Ishikawa (cell line): ENCODE measurements around the gene HOXC5.

Experiments
- CEBPB ChIP-seq: IDR thresholded peaks from 2 replicates; pipeline ENCODE4 v1.6.1; 2012
- CREB1 ChIP-seq: IDR thresholded peaks from 2 replicates; pipeline ENCODE4 v1.6.1; 2012; ENCODE audit warnings: low read depth
- EGR1 ChIP-seq: IDR thresholded peaks from 2 replicates; pipeline ENCODE4 v1.6.1; 2012
- EP300 ChIP-seq: IDR thresholded peaks from 2 replicates; pipeline ENCODE4 v1.6.1; 2012; ENCODE audit warnings: borderline replicate concordance
- FOXM1 ChIP-seq: IDR thresholded peaks from 2 replicates; pipeline ENCODE4 v1.6.1; 2012; ENCODE audit warnings: low read depth, borderline replicate concordance
- NFIC ChIP-seq: IDR thresholded peaks from 2 replicates; pipeline ENCODE4 v1.6.1; 2012
- RAD21 ChIP-seq: IDR thresholded peaks from 2 replicates; pipeline ENCODE4 v1.6.1; 2012; ENCODE audit warnings: low read depth
- TAF1 ChIP-seq: IDR thresholded peaks from 2 replicates; pipeline ENCODE4 v1.6.1; 2012; ENCODE audit warnings: low read depth, mild to moderate bottlenecking
- TEAD4 ChIP-seq: IDR thresholded peaks from 2 replicates; pipeline ENCODE4 v1.6.1; 2012
- YY1 ChIP-seq: IDR thresholded peaks from 2 replicates; pipeline ENCODE4 v1.6.1; 2012; ENCODE audit warnings: low read depth
- ZBTB7A ChIP-seq: IDR thresholded peaks from 2 replicates; pipeline ENCODE4 v1.6.1; 2012; ENCODE audit warnings: low read depth
- TF ChIP-seq, protein P1 (sequence below): IDR thresholded peaks from 2 replicates; pipeline ENCODE4 v1.6.1; 2012
- TF ChIP-seq, protein P2 (sequence below): IDR thresholded peaks from 2 replicates; pipeline ENCODE4 v1.6.1; 2012; ENCODE audit warnings: low read depth, mild to moderate bottlenecking
- TF ChIP-seq, protein P3 (sequence below): IDR thresholded peaks from 2 replicates; pipeline ENCODE4 v1.6.1; 2012

The HOXC5 gene

DNA sequence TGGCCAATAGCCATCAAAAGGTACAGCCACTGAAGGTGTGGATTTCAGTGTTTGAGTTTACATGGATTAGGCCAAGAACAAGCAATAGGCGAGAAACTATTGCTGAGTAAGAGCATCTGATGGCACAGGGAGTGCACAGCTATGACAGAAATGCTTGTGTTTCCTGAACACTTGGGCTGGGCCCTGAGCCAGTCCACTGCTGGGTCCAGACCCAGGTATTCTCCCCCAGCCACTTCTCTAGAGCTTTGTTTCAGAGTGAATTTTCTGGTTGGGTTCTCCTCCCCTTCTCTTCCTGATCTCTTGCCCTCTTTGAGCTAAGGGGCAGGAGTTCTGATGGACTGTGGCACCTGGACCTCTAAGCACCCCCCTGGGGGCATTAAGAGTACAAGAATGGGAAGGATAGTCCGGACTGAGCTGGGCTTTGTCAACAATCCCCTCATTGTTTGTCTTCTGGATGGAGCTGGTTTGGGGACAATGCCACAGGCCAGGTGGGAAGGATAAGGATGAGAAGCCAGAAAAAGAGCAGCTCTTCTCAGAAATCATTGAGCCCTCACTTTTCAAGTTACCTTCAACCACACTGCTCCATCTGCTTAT, 8.3 kb downstream of the HOXC5 start:
- no peak for TF ChIP-seq TAF1
- TF ChIP-seq, protein P1, sequence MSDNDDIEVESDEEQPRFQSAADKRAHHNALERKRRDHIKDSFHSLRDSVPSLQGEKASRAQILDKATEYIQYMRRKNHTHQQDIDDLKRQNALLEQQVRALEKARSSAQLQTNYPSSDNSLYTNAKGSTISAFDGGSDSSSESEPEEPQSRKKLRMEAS = no peak
- no peak for TF ChIP-seq EGR1
- TF ChIP-seq ZBTB7A = no peak

DNA sequence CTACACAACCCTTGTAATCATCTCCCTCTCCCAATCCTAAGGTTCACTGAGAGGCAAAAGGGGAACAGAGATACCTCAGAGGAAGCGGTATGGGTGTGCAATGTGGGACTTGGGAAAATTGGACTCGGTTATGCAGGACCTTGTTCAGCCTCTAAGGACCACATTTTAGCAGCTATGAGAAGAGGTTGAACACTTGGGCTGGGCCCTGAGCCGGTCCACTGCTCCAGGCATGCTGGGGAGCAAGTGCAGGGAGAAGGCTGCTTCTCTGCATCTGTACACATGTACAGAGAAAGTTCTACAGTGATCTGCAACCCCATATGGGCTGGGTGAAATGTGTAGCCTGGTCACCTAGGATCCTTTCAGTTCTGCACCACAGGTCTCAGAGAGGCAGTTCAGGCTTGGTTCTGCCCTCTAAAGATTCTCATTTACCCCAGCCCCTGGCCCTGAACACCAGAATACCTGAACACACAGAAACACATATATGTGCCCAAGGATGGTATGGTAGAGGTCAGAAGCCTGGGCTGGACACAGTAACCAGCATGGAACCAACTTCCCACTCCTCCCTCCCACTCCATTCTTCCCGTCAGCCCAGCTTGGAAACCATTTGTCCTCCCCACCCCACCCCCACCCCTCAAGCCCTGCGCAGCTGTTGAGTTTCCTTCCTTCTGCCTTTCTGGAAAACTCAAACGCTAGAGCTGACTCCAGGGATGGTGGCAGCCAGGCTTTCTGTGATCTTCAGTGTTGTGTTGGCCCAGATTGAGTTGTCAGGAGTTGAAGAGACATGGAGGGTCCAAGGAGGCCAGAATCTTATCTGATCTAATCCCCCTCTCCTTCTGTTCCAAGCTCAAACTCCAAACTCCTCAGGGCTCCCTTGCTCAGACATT, 10.4 kb downstream of the HOXC5 start:
- TF ChIP-seq TEAD4 (no peak), ZBTB7A (no peak)

DNA sequence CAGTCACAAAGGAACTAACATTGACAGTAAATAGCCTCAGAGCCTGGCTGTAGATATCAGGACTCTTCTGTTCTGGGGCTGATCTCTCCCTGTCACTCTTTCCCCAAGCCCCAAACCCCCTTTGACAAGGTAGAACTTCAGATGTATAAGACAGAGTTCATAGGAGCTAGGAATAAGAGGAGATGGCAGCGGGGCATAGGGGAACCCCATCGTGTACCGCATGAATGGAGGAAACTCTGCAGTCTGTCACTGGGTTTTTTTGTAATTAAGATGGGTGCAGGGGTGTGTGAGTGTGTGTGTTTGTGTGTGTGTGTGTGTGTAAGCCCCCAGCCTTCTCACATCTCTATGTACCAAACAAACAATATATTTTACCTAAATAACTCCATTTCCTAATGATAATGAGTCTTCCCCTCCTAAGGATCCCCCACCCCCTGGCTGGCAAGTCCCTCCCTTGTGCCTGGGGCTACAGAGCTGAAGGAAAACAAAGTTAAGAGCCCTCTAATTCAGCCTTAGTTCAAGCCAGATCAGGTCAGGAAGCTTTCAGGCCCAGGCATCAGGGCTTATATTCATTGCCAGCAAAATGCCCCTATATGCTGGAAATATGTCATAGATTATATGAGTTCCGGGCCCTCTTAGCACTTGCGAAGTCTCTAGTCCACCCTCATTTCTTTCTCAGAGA, 11.7 kb downstream of the HOXC5 start:
- TF ChIP-seq CEBPB = no peak
- no peak for TF ChIP-seq YY1
- TF ChIP-seq EP300 = no peak
- TF ChIP-seq, protein P2, sequence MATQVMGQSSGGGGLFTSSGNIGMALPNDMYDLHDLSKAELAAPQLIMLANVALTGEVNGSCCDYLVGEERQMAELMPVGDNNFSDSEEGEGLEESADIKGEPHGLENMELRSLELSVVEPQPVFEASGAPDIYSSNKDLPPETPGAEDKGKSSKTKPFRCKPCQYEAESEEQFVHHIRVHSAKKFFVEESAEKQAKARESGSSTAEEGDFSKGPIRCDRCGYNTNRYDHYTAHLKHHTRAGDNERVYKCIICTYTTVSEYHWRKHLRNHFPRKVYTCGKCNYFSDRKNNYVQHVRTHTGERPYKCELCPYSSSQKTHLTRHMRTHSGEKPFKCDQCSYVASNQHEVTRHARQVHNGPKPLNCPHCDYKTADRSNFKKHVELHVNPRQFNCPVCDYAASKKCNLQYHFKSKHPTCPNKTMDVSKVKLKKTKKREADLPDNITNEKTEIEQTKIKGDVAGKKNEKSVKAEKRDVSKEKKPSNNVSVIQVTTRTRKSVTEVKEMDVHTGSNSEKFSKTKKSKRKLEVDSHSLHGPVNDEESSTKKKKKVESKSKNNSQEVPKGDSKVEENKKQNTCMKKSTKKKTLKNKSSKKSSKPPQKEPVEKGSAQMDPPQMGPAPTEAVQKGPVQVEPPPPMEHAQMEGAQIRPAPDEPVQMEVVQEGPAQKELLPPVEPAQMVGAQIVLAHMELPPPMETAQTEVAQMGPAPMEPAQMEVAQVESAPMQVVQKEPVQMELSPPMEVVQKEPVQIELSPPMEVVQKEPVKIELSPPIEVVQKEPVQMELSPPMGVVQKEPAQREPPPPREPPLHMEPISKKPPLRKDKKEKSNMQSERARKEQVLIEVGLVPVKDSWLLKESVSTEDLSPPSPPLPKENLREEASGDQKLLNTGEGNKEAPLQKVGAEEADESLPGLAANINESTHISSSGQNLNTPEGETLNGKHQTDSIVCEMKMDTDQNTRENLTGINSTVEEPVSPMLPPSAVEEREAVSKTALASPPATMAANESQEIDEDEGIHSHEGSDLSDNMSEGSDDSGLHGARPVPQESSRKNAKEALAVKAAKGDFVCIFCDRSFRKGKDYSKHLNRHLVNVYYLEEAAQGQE = no peak
- TF ChIP-seq NFIC = no peak
- TF ChIP-seq, protein P3, sequence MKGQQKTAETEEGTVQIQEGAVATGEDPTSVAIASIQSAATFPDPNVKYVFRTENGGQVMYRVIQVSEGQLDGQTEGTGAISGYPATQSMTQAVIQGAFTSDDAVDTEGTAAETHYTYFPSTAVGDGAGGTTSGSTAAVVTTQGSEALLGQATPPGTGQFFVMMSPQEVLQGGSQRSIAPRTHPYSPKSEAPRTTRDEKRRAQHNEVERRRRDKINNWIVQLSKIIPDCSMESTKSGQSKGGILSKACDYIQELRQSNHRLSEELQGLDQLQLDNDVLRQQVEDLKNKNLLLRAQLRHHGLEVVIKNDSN = no peak
- no peak for TF ChIP-seq EGR1

DNA sequence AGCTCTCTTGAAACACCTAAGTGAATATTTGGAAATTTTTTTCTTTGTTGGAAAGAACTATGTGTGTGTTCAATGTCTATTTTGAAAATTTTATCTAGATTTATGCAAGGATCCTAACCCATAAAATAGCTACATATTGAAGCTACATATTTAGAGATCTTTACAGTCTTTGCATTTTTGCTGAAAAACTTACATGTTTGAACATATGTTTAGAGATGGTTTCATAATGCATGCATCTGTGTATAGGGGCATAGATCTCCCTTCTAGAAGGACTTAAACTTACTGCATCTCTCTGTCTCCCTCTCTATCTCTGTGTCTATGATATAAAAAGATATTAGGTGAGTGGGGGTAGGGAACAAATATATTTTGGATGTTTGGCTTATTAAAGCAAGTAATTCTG, 12.6 kb downstream of the HOXC5 start:
- TF ChIP-seq EGR1 = no peak
- TF ChIP-seq, protein P3 = no peak
- TF ChIP-seq YY1 = no peak
- TF ChIP-seq CREB1 = no peak
- TF ChIP-seq FOXM1 = no peak
- TF ChIP-seq, protein P2 = no peak
- TF ChIP-seq ZBTB7A = no peak
- no peak for TF ChIP-seq RAD21
- TF ChIP-seq, protein P1 = no peak

DNA sequence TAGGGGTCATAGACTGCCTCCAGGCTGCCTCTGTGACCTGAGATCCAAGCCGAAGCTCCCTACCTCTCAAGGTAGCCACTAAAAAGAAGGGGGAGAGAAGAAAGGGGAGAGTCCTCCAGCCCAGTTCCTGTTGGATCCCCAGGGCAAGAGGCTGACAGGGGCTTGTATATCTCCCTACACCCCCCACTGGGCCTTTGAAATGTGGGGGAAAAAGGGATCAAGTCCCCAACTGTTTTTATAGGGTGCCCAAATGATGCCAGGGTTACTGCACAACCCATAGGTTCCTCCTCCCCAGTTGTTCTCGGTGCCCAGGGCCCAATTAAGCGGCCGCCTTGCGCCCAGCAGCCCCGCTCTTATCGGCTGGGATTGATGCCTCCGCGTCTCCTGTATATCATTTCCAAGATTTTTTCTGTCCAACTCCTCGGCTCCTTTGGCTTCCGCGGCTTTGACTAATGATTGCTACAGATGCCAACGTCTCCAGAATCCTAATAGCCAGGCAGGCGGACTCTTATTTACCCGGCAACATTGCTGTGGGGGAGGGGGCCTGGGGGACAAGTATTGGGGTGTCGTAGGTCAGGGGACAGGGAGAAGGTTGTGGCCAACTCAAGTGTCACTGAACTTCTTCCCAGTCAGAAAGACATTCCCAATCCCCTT, 13.1 kb downstream of the HOXC5 start:
- TF ChIP-seq, protein P1 = no peak
- TF ChIP-seq NFIC (no peak), TAF1 (no peak), RAD21 (no peak), ZBTB7A (no peak)
- TF ChIP-seq, protein P3 = no peak
